ENCODE measurements around the gene PLCL1.

PLCL1 gene

GRCh38 chr2:197959383-197959782, 155.0 kb downstream of the PLCL1 start:
- H3K9me3 ChIP-seq (ENCODE audit: control insufficient read depth in 5 of 5, low read length in 5 of 5) = peaks cover 0 to 5% (median 0%) of the 10 kb centered on the region in 5 donors
- no peak overlapping the region for H3K27ac ChIP-seq (ENCODE audit: low read depth, low read length)
- H3K4me1 ChIP-seq (ENCODE audit: control insufficient read depth in 5 of 5, insufficient read depth in 5 of 5, low read length in 5 of 5) = peaks cover 0 to 6% (median 3%) of the 10 kb centered on the region in 5 donors
- H3K4me3 ChIP-seq (ENCODE audit: low read depth in 1 of 5, low read length in 5 of 5) = no peak overlapping the region
- H3K27me3 ChIP-seq (ENCODE audit: control insufficient read depth in 5 of 5, insufficient read depth in 4 of 5, low read length in 5 of 5) = no peaks in the 10 kb centered on the region
- no peaks in the 10 kb centered on the region for H3K36me3 ChIP-seq (ENCODE audit: control insufficient read depth in 5 of 5, insufficient read depth in 5 of 5, low read length in 5 of 5)
- H3K9ac ChIP-seq (ENCODE audit: low read length in 5 of 5) = no peak overlapping the region

GRCh38 chr2:197960786-197961185, 156.4 kb downstream of the PLCL1 start:
- peaks cover 0 to 14% (median 4%) of the 10 kb centered on the region in 5 donors for H3K9me3 ChIP-seq (ENCODE audit: control insufficient read depth in 5 of 5, low read length in 5 of 5)
- H3K9ac ChIP-seq (ENCODE audit: low read length in 5 of 5) = no peak overlapping the region
- no peaks in the 10 kb centered on the region for H3K36me3 ChIP-seq (ENCODE audit: control insufficient read depth in 5 of 5, insufficient read depth in 5 of 5, low read length in 5 of 5)
- H3K27ac ChIP-seq (ENCODE audit: low read depth, low read length) = no peak overlapping the region
- no peak overlapping the region for H3K4me3 ChIP-seq (ENCODE audit: low read depth in 1 of 5, low read length in 5 of 5)
- no peaks in the 10 kb centered on the region for H3K27me3 ChIP-seq (ENCODE audit: control insufficient read depth in 5 of 5, insufficient read depth in 4 of 5, low read length in 5 of 5)
- peaks cover 0 to 3% (median 2%) of the 10 kb centered on the region in 5 donors for H3K4me1 ChIP-seq (ENCODE audit: control insufficient read depth in 5 of 5, insufficient read depth in 5 of 5, low read length in 5 of 5)

- Histone ChIP-seq H3K4me1 (ENCODE audit: control insufficient read depth in 5 of 5, insufficient read depth in 5 of 5, low read length in 5 of 5) (peaks cover 0 to 3% (median 0%) of the 10 kb centered on the region in 5 donors), H3K9me3 (ENCODE audit: control insufficient read depth in 5 of 5, low read length in 5 of 5) (peaks cover 0 to 14% (median 5%) of the 10 kb centered on the region in 5 donors)
These were observed 160.3 kb downstream of the PLCL1 start for GRCh38 chr2:197964720-197965119.

GRCh38 chr2:197965756-197966155, 161.4 kb downstream of the PLCL1 start:
- Histone ChIP-seq H3K36me3 (ENCODE audit: control insufficient read depth in 5 of 5, insufficient read depth in 5 of 5, low read length in 5 of 5) (no peaks in the 10 kb centered on the region), H3K9me3 (ENCODE audit: control insufficient read depth in 5 of 5, low read length in 5 of 5) (peaks cover 0 to 14% (median 5%) of the 10 kb centered on the region in 5 donors), H3K9ac (ENCODE audit: low read length in 5 of 5) (no peak overlapping the region), H3K27me3 (ENCODE audit: control insufficient read depth in 5 of 5, insufficient read depth in 4 of 5, low read length in 5 of 5) (no peaks in the 10 kb centered on the region), H3K4me3 (ENCODE audit: low read depth in 1 of 5, low read length in 5 of 5) (no peak overlapping the region), H3K4me1 (ENCODE audit: control insufficient read depth in 5 of 5, insufficient read depth in 5 of 5, low read length in 5 of 5) (peaks cover 0 to 3% (median 0%) of the 10 kb centered on the region in 5 donors), H3K27ac (ENCODE audit: low read depth, low read length) (no peak overlapping the region)

More at GRCh38 chr2:197964720-197965119, 160.3 kb downstream of the PLCL1 start:
- Histone ChIP-seq H3K27me3 (ENCODE audit: control insufficient read depth in 5 of 5, insufficient read depth in 4 of 5, low read length in 5 of 5) (no peaks in the 10 kb centered on the region), H3K36me3 (ENCODE audit: control insufficient read depth in 5 of 5, insufficient read depth in 5 of 5, low read length in 5 of 5) (no peaks in the 10 kb centered on the region), H3K9ac (ENCODE audit: low read length in 5 of 5) (no peak overlapping the region), H3K4me3 (ENCODE audit: low read depth in 1 of 5, low read length in 5 of 5) (no peak overlapping the region), H3K27ac (ENCODE audit: low read depth, low read length) (no peak overlapping the region)

GRCh38 chr2:197969391-197969893, 165.0 kb downstream of the PLCL1 start:
- no peaks in the 10 kb centered on the region for H3K27me3 ChIP-seq (ENCODE audit: control insufficient read depth in 5 of 5, insufficient read depth in 4 of 5, low read length in 5 of 5)
- H3K4me3 ChIP-seq (ENCODE audit: low read depth in 1 of 5, low read length in 5 of 5) = no peak overlapping the region
- H3K9ac ChIP-seq (ENCODE audit: low read length in 5 of 5) = no peak overlapping the region
- H3K27ac ChIP-seq (ENCODE audit: low read depth, low read length) = no peak overlapping the region
- peaks cover 0 to 8% (median 4%) of the 10 kb centered on the region in 5 donors for H3K9me3 ChIP-seq (ENCODE audit: control insufficient read depth in 5 of 5, low read length in 5 of 5)
- H3K36me3 ChIP-seq (ENCODE audit: control insufficient read depth in 5 of 5, insufficient read depth in 5 of 5, low read length in 5 of 5) = no peaks in the 10 kb centered on the region
- H3K4me1 ChIP-seq (ENCODE audit: control insufficient read depth in 5 of 5, insufficient read depth in 5 of 5, low read length in 5 of 5) = peaks cover 0 to 9% (median 7%) of the 10 kb centered on the region in 5 donors

GRCh38 chr2:197972061-197972460, 167.7 kb downstream of the PLCL1 start:
- H3K4me1 ChIP-seq (ENCODE audit: control insufficient read depth in 5 of 5, insufficient read depth in 5 of 5, low read length in 5 of 5) = peaks cover 3 to 23% (median 15%) of the 10 kb centered on the region in 5 donors
- no peak overlapping the region for H3K27ac ChIP-seq (ENCODE audit: low read depth, low read length)

GRCh38 chr2:197972587-197972986, 168.2 kb downstream of the PLCL1 start:
- no peaks in the 10 kb centered on the region for H3K27me3 ChIP-seq (ENCODE audit: control insufficient read depth in 5 of 5, insufficient read depth in 4 of 5, low read length in 5 of 5)
- H3K9me3 ChIP-seq (ENCODE audit: control insufficient read depth in 5 of 5, low read length in 5 of 5) = no peaks in the 10 kb centered on the region
- H3K4me3 ChIP-seq (ENCODE audit: low read depth in 1 of 5, low read length in 5 of 5) = no peak overlapping the region
- peaks cover 3 to 23% (median 15%) of the 10 kb centered on the region in 5 donors for H3K4me1 ChIP-seq (ENCODE audit: control insufficient read depth in 5 of 5, insufficient read depth in 5 of 5, low read length in 5 of 5)
- no peak overlapping the region for H3K9ac ChIP-seq (ENCODE audit: low read length in 5 of 5)
- H3K36me3 ChIP-seq (ENCODE audit: control insufficient read depth in 5 of 5, insufficient read depth in 5 of 5, low read length in 5 of 5) = no peaks in the 10 kb centered on the region
- H3K27ac ChIP-seq (ENCODE audit: low read depth, low read length) = no peak overlapping the region

More at GRCh38 chr2:197972061-197972460, 167.7 kb downstream of the PLCL1 start:
- Histone ChIP-seq H3K4me3 (ENCODE audit: low read depth in 1 of 5, low read length in 5 of 5) (no peak overlapping the region), H3K9ac (ENCODE audit: low read length in 5 of 5) (no peak overlapping the region), H3K9me3 (ENCODE audit: control insufficient read depth in 5 of 5, low read length in 5 of 5) (no peaks in the 10 kb centered on the region), H3K27me3 (ENCODE audit: control insufficient read depth in 5 of 5, insufficient read depth in 4 of 5, low read length in 5 of 5) (no peaks in the 10 kb centered on the region), H3K36me3 (ENCODE audit: control insufficient read depth in 5 of 5, insufficient read depth in 5 of 5, low read length in 5 of 5) (no peaks in the 10 kb centered on the region)

GRCh38 chr2:197973772-197974171, 169.4 kb downstream of the PLCL1 start:
- peaks cover 3 to 23% (median 15%) of the 10 kb centered on the region in 5 donors for H3K4me1 ChIP-seq (ENCODE audit: control insufficient read depth in 5 of 5, insufficient read depth in 5 of 5, low read length in 5 of 5)
- no peaks in the 10 kb centered on the region for H3K9me3 ChIP-seq (ENCODE audit: control insufficient read depth in 5 of 5, low read length in 5 of 5)
- no peaks in the 10 kb centered on the region for H3K27me3 ChIP-seq (ENCODE audit: control insufficient read depth in 5 of 5, insufficient read depth in 4 of 5, low read length in 5 of 5)
- H3K9ac ChIP-seq (ENCODE audit: low read length in 5 of 5) = no peak overlapping the region
- no peak overlapping the region for H3K4me3 ChIP-seq (ENCODE audit: low read depth in 1 of 5, low read length in 5 of 5)
- no peak overlapping the region for H3K27ac ChIP-seq (ENCODE audit: low read depth, low read length)
- H3K36me3 ChIP-seq (ENCODE audit: control insufficient read depth in 5 of 5, insufficient read depth in 5 of 5, low read length in 5 of 5) = no peaks in the 10 kb centered on the region

GRCh38 chr2:197975931-197976519, 171.6 kb downstream of the PLCL1 start:
- H3K9me3 ChIP-seq (ENCODE audit: control insufficient read depth in 5 of 5, low read length in 5 of 5) = no peaks in the 10 kb centered on the region
- H3K27ac ChIP-seq (ENCODE audit: low read depth, low read length) = no peak overlapping the region
- H3K27me3 ChIP-seq (ENCODE audit: control insufficient read depth in 5 of 5, insufficient read depth in 4 of 5, low read length in 5 of 5) = no peaks in the 10 kb centered on the region
- H3K36me3 ChIP-seq (ENCODE audit: control insufficient read depth in 5 of 5, insufficient read depth in 5 of 5, low read length in 5 of 5) = no peaks in the 10 kb centered on the region
- peaks cover 3 to 23% (median 15%) of the 10 kb centered on the region in 5 donors for H3K4me1 ChIP-seq (ENCODE audit: control insufficient read depth in 5 of 5, insufficient read depth in 5 of 5, low read length in 5 of 5)
- no peak overlapping the region for H3K9ac ChIP-seq (ENCODE audit: low read length in 5 of 5)
- H3K4me3 ChIP-seq (ENCODE audit: low read depth in 1 of 5, low read length in 5 of 5) = no peak overlapping the region

- no peak overlapping the region for H3K4me3 ChIP-seq (ENCODE audit: low read depth in 1 of 5, low read length in 5 of 5)
- no peak overlapping the region for H3K27ac ChIP-seq (ENCODE audit: low read depth, low read length)
- no peaks in the 10 kb centered on the region for H3K9me3 ChIP-seq (ENCODE audit: control insufficient read depth in 5 of 5, low read length in 5 of 5)
- no peaks in the 10 kb centered on the region for H3K36me3 ChIP-seq (ENCODE audit: control insufficient read depth in 5 of 5, insufficient read depth in 5 of 5, low read length in 5 of 5)
- no peaks in the 10 kb centered on the region for H3K27me3 ChIP-seq (ENCODE audit: control insufficient read depth in 5 of 5, insufficient read depth in 4 of 5, low read length in 5 of 5)
- H3K4me1 ChIP-seq (ENCODE audit: control insufficient read depth in 5 of 5, insufficient read depth in 5 of 5, low read length in 5 of 5) = peaks cover 0 to 15% (median 8%) of the 10 kb centered on the region in 5 donors
- no peak overlapping the region for H3K9ac ChIP-seq (ENCODE audit: low read length in 5 of 5)
These were observed 174.6 kb downstream of the PLCL1 start for GRCh38 chr2:197978971-197979370.

Data from subcutaneous abdominal adipose tissue (tissue), 5 donors.